ENCODE measurements around the gene BHLHE40. TPM values are rescaled to one million over a fixed set of nuclear protein-coding genes. Genes with fewer than 3 reads are reported as not detected.

BHLHE40 gene
- polyA plus RNA-seq, 1 donor from 2014 or later, result not detected

DNA sequence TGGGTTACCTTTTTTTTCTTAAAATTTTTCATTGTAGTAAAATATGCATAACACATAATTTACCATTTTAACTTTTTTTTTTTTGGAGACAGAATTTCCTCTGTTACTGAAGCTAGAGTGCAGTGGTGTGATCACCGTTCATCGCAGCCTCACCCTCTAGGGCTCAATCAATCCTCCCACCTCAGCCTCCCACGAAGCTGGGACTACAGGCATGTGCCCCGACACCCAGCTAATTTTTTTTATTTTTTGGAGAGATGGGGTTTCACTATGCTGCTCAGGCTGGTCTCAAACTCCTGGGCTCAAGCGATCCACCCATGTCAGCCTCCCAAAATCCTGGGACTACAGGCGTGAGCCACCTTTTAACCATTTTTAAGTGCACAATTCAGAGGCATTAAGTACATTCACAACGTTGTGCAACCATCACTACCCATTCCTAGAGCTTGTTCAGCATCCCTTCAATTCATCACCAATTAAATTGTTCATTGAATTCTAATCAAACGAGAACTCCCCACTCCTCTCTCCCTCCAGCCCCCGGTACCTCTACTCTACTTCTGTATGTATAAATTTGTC is 44.6 kb downstream of the BHLHE40 start:
- Histone ChIP-seq H3F3A (ENCODE audit: insufficient read depth, low read length, poor library complexity, severe bottlenecking) (no peaks in the 10 kb centered on the region), H3K4me2 (ENCODE audit: low read length) (no peak overlapping the region)

DNA sequence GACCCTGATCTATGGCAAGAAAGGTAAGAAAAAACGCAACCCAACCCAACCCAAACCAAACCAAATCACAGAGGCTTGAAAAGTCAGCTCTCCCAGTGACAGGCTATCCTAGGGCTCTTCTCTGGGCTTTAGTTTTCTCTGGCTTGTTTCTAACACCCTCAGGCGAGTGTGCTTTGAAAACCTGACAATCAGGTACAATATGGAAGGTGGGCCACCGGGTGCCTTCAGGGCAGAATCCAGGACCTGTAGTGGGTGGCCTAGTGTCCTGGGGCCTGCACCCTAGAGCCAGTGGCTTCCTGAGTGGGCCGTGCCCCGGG is 46.8 kb downstream of the BHLHE40 start:
- Histone ChIP-seq H3K4me2 (ENCODE audit: low read length) (no peak overlapping the region), H3K9me2 (ENCODE audit: insufficient read depth, low read length) (no peaks in the 10 kb centered on the region), H4K20me1 (ENCODE audit: insufficient read depth) (no peaks in the 10 kb centered on the region), H3K27me3 (ENCODE audit: insufficient read depth, low read depth, low read length) (no peaks in the 10 kb centered on the region), H3F3A (ENCODE audit: insufficient read depth, low read length, poor library complexity, severe bottlenecking) (no peaks in the 10 kb centered on the region), H3K4me3 (ENCODE audit: low read length) (peak overlapping the region; percentile 65), H3K9ac (ENCODE audit: low read length) (peak overlapping the region; percentile 56), H3K27ac (ENCODE audit: low read length) (no peak overlapping the region), H2AFZ (ENCODE audit: low read depth, low read length) (peak overlapping the region; percentile 45), H3K79me2 (replicated peaks; ENCODE audit: insufficient read depth, low read length) (no peaks in the 10 kb centered on the region), H3K36me3 (ENCODE audit: insufficient read depth, low read length) (no peaks in the 10 kb centered on the region), H3K9me3 (ENCODE audit: low read length) (no peaks in the 10 kb centered on the region)
- TF ChIP-seq SMC3 (conservative IDR thresholded peaks at IDR 0.05; ENCODE audit: poor library complexity), result no peak
- no peak for TF ChIP-seq RAD21 (conservative IDR thresholded peaks at IDR 0.05)
- TF ChIP-seq, protein P1, sequence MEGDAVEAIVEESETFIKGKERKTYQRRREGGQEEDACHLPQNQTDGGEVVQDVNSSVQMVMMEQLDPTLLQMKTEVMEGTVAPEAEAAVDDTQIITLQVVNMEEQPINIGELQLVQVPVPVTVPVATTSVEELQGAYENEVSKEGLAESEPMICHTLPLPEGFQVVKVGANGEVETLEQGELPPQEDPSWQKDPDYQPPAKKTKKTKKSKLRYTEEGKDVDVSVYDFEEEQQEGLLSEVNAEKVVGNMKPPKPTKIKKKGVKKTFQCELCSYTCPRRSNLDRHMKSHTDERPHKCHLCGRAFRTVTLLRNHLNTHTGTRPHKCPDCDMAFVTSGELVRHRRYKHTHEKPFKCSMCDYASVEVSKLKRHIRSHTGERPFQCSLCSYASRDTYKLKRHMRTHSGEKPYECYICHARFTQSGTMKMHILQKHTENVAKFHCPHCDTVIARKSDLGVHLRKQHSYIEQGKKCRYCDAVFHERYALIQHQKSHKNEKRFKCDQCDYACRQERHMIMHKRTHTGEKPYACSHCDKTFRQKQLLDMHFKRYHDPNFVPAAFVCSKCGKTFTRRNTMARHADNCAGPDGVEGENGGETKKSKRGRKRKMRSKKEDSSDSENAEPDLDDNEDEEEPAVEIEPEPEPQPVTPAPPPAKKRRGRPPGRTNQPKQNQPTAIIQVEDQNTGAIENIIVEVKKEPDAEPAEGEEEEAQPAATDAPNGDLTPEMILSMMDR (IDR thresholded peaks at IDR 0.05; ENCODE audit: poor library complexity, severe bottlenecking), result no peak
- TF ChIP-seq POLR2AphosphoS5 (IDR thresholded peaks at IDR 0.05), result no peak
- TF ChIP-seq MXI1 (conservative IDR thresholded peaks at IDR 0.05; ENCODE audit: poor library complexity, severe bottlenecking), result no peak

More for the DNA sequence above, 44.6 kb downstream of the BHLHE40 start:
- Histone ChIP-seq H3K27me3 (ENCODE audit: insufficient read depth, low read depth, low read length) (no peaks in the 10 kb centered on the region), H3K9ac (ENCODE audit: low read length) (no peak overlapping the region), H2AFZ (ENCODE audit: low read depth, low read length) (no peak overlapping the region), H3K27ac (ENCODE audit: low read length) (no peak overlapping the region), H4K20me1 (ENCODE audit: insufficient read depth) (no peaks in the 10 kb centered on the region), H3K9me2 (ENCODE audit: insufficient read depth, low read length) (no peaks in the 10 kb centered on the region), H3K9me3 (ENCODE audit: low read length) (no peaks in the 10 kb centered on the region), H3K79me2 (replicated peaks; ENCODE audit: insufficient read depth, low read length) (no peaks in the 10 kb centered on the region), H3K36me3 (ENCODE audit: insufficient read depth, low read length) (no peaks in the 10 kb centered on the region), H3K4me3 (ENCODE audit: low read length) (no peak overlapping the region)
- TF ChIP-seq EZH2 (IDR thresholded peaks at IDR 0.05; ENCODE audit: borderline replicate concordance, insufficient read depth, low read length, poor library complexity, severe bottlenecking), result no peak
- no peak for TF ChIP-seq TAF1 (IDR thresholded peaks at IDR 0.05; ENCODE audit: low read depth)
- no peak for TF ChIP-seq POLR2AphosphoS5 (IDR thresholded peaks at IDR 0.05)
- TF ChIP-seq, protein P1 (IDR thresholded peaks at IDR 0.05; ENCODE audit: poor library complexity, severe bottlenecking), result no peak
- TF ChIP-seq, protein P2, sequence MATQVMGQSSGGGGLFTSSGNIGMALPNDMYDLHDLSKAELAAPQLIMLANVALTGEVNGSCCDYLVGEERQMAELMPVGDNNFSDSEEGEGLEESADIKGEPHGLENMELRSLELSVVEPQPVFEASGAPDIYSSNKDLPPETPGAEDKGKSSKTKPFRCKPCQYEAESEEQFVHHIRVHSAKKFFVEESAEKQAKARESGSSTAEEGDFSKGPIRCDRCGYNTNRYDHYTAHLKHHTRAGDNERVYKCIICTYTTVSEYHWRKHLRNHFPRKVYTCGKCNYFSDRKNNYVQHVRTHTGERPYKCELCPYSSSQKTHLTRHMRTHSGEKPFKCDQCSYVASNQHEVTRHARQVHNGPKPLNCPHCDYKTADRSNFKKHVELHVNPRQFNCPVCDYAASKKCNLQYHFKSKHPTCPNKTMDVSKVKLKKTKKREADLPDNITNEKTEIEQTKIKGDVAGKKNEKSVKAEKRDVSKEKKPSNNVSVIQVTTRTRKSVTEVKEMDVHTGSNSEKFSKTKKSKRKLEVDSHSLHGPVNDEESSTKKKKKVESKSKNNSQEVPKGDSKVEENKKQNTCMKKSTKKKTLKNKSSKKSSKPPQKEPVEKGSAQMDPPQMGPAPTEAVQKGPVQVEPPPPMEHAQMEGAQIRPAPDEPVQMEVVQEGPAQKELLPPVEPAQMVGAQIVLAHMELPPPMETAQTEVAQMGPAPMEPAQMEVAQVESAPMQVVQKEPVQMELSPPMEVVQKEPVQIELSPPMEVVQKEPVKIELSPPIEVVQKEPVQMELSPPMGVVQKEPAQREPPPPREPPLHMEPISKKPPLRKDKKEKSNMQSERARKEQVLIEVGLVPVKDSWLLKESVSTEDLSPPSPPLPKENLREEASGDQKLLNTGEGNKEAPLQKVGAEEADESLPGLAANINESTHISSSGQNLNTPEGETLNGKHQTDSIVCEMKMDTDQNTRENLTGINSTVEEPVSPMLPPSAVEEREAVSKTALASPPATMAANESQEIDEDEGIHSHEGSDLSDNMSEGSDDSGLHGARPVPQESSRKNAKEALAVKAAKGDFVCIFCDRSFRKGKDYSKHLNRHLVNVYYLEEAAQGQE (IDR thresholded peaks at IDR 0.05; ENCODE audit: borderline replicate concordance), result no peak
- TF ChIP-seq MXI1 (conservative IDR thresholded peaks at IDR 0.05; ENCODE audit: poor library complexity, severe bottlenecking), result no peak
- no peak for TF ChIP-seq EP300 (conservative IDR thresholded peaks at IDR 0.05; ENCODE audit: poor library complexity, severe bottlenecking)
- TF ChIP-seq SMC3 (conservative IDR thresholded peaks at IDR 0.05; ENCODE audit: poor library complexity), result no peak
- TF ChIP-seq RAD21 (conservative IDR thresholded peaks at IDR 0.05), result no peak

Measured in neural cell (in vitro differentiated cells).